GM13976 (cell line): ENCODE measurements around the gene TNFRSF18.

Source experiments
- DNase-seq: peaks from one replicate; pipeline ENCODE4 v3.0.0; 2012; ENCODE audit warnings: low spot score
- in situ Hi-C: fragments of 300-500 bp; cut with MboI; formaldehyde crosslinking; loops from one replicate; pipeline ENCODE4 v1.12.0; 2022; ENCODE audit warnings: low sequenced_read_pairs, mixed read lengths, inconsistent platforms; ENCODE audit not compliant: unreplicated experiment
- TF ChIP-seq, protein P1 (sequence below): IDR thresholded peaks from 2 replicates; pipeline ENCODE4 v1.5.1; 2012; ENCODE audit warnings: borderline replicate concordance, mild to moderate bottlenecking; ENCODE audit not compliant: insufficient read depth; ENCODE audit errors: extremely low read depth, missing control alignments, control extremely low read depth

Gene TNFRSF18, protein sequence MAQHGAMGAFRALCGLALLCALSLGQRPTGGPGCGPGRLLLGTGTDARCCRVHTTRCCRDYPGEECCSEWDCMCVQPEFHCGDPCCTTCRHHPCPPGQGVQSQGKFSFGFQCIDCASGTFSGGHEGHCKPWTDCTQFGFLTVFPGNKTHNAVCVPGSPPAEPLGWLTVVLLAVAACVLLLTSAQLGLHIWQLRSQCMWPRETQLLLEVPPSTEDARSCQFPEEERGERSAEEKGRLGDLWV

DNA sequence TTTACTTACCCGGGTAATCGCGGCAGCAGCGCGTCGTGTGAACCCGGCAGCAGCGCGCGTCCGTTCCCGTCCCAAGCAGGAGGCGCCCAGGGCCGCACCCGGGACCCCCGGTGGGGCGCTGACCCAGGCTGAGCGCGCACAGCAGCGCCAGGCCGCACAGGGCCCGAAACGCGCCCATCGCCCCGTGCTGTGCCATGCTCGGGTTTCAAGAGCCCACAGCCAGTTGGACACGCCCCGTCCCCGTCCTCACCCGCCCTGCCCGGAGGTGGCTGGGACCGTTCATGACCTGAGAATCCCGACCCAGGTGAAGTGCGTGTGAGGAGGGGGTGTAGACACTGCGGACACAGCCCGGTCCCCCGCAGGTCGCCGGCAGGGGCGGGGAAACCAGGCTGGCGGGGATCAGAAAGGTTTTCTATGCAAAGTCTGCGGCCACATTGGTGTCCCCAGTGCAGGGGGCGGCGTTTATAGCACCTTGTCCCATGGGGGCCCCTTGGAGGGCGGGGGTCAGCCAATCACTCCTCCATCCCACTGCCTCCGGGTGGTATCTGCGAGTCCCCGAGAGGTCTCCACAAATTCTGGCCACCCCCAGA is at the start of gene TNFRSF18:
Gene TNFRSF18 (minus strand): TSS at position 217 of the 590 bp plus-strand sequence. CDS start 21 bp downstream, at position 196.
- peak; percentile 80 for DNase-seq
- TF ChIP-seq, protein P1, sequence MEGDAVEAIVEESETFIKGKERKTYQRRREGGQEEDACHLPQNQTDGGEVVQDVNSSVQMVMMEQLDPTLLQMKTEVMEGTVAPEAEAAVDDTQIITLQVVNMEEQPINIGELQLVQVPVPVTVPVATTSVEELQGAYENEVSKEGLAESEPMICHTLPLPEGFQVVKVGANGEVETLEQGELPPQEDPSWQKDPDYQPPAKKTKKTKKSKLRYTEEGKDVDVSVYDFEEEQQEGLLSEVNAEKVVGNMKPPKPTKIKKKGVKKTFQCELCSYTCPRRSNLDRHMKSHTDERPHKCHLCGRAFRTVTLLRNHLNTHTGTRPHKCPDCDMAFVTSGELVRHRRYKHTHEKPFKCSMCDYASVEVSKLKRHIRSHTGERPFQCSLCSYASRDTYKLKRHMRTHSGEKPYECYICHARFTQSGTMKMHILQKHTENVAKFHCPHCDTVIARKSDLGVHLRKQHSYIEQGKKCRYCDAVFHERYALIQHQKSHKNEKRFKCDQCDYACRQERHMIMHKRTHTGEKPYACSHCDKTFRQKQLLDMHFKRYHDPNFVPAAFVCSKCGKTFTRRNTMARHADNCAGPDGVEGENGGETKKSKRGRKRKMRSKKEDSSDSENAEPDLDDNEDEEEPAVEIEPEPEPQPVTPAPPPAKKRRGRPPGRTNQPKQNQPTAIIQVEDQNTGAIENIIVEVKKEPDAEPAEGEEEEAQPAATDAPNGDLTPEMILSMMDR: no peak
- in situ Hi-C loops: no loop called here

DNA sequence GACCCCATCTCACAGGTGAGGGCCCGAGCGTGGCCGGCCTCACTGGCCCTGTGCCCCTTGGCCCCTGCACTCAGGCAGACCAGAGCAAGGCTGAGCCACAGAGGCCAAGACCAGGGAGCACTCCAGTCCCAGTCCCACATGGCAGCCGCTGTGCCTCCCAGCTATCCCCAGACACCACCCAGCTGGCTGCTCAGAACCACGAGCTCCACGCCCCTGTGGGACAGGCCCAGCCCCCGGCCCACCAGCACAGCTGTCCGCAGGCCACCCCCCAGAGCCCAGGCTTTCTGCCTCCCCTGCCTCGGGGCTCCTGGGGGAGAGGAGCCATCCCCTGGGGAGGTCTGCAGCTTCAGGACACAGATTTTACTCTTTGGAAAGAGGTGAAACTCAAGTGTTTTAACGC is 49.2 kb upstream of the TNFRSF18 start:
- TF ChIP-seq, protein P1: no peak
- no peak for DNase-seq
- in situ Hi-C loops: loop anchor here (25.0 kb wide), 1 partner anchor 368 kb away; no protein-coding TSS in a partner anchor

DNA sequence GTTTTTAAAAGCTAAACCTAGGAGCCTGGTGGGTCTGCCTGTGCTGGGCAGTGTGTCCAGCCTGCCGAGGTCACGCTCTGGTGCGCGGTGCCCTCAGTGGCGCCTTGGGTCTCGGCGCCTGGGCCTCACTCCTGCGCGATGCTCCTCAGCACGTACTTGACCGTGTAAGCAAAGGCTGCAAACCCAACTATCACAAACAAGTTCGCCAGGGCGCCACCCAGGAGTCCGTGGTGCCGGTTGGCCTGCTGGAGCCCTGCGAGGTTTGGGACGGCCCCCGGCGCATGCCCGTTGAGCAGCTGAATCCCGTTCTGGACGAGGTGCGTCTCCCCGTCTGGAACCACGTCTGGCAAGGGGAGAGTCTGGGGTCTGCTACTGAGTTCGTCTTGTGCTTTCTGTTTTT is 48.7 kb upstream of the TNFRSF18 start:
- TF ChIP-seq, protein P1: no peak
- no peak for DNase-seq
- in situ Hi-C loops: loop anchor here (25.0 kb wide), 1 partner anchor 368 kb away; no protein-coding TSS in a partner anchor

DNA sequence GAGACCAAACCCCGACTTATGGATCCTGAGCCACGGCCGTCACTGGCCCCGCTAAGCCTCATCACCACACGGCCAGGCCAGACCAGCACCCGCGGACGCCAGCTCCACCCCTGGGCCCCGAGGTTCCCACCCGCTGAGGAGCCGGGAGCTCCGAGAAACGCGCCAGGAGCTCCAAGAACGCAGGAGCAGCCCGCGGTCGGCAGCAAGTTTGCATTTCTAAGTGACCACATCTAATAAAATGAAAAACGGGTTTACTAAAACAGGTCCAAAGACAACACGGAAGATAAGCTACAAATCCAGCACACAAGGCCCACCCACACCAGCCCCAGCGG is 48.2 kb upstream of the TNFRSF18 start:
- TF ChIP-seq, protein P1: no peak
- in situ Hi-C loops: loop anchor here (25.0 kb wide), 1 partner anchor 367 kb away; no protein-coding TSS in a partner anchor
- DNase-seq: no peak

DNA sequence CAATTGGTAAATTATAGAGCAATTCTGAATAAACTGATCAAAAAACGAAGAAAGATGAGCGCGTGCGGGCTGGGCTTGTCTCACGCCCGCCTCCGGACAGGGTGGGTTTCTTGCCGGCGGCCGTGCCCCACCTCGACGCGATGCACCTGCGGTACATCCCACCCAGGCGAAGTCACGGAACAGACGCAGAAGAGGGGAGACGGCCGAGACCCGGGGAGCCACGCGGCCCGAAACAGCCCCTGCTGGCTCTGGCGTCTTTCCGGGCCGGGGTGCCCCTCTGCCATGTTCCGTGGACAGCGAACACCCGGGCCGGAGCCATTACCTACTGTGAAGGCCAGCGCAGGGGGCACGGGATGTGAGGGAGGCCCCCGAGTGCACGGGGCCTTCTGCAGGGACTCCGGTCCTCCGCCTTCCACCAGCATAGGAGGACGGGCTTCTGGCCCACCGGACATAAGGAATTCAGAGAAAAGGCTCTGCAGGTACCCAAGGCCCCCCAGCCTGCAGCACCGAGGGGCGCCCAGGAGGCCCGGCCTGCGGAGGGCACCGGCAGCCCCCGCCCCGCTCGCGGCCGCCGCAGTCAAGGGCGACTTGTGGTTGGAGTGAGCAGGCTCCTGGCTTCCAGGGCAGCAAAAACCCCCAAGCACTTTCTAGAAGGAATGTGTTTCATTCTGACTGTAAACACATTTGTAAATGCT is 47.7 kb upstream of the TNFRSF18 start:
- in situ Hi-C loops: loop anchor here (25.0 kb wide), 1 partner anchor 367 kb away; no protein-coding TSS in a partner anchor
- TF ChIP-seq, protein P1: no peak

DNA sequence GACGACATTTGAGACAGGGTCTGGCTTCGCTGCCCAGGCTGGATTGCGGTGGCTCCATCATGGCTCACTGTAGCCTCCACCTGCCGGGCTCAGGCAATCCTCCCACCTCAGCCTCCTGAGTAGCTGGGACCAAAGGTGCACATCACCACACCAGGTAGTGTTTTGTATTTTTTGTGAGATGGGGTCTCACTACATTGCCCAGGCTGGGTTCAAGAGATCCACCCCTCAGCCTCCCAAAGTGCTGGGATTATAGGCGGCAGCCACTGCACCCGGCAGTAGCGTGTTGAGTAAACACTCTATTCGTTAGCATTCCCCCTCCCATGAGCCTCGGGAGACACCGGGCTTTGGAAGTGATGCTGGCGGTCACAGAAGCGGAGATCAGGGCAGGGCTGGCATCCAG is 46.9 kb upstream of the TNFRSF18 start:
- no peak for DNase-seq
- TF ChIP-seq, protein P1: no peak
- in situ Hi-C loops: loop anchor here (25.0 kb wide), 1 partner anchor 366 kb away; no protein-coding TSS in a partner anchor

More for the DNA sequence above, 47.7 kb upstream of the TNFRSF18 start:
- no peak for DNase-seq
